IMR-90 (cell line): Measurements from ENCODE around the gene ADGRV1. TPM values are rescaled to one million over a fixed set of nuclear protein-coding genes. Genes with fewer than 3 reads are reported as not detected.

Experiments
- ATAC-seq: fragments of 200-7000 bp; cut with Tn5 transposase; 2 replicates; pipeline ENCODE4 v1.9.1; 2020; ENCODE audit warnings: low read depth, mild to moderate bottlenecking, moderate library complexity
- BruUV-seq: library from RNA; stranded (reverse); fragments of 400-500 nt; replicated peaks from 2 replicates; lab custom pipeline; 2021; lab: Mats Ljungman, UMichigan
- CTCF ChIA-PET: fragments of 300-600 bp; formaldehyde crosslinking; extraction: SDS; loops from one replicate; lab custom pipeline; 2021; ENCODE audit warnings: antibody characterized with exemption; lab: Yijun Ruan, JAX
- POLR2A ChIA-PET: fragments of 300-600 bp; sonication (Branson Sonifier 250); formaldehyde crosslinking; loops from one replicate; lab custom pipeline; 2022; ENCODE audit warnings: antibody characterized with exemption; ENCODE audit not compliant: unreplicated experiment; lab: Charles Lee
- DNase-seq: peaks from one replicate; pipeline ENCODE4 v3.0.0; 2013
- H2AFZ ChIP-seq: replicated peaks from 2 replicates; pipeline ENCODE3; 2013; ENCODE audit warnings: low read length, mild to moderate bottlenecking; ENCODE audit not compliant: poor library complexity
- H2AK5ac ChIP-seq: 2 replicates; pipeline ENCODE4 v1.6.1; 2013; ENCODE audit warnings: low read depth, low read length, inconsistent platforms
- H2AK9ac ChIP-seq: replicated peaks from 2 replicates; pipeline ENCODE3; 2013; ENCODE audit warnings: mild to moderate bottlenecking, low read depth, low read length, moderate library complexity; ENCODE audit not compliant: poor library complexity
- H2BK120ac ChIP-seq: 2 replicates; pipeline ENCODE4 v1.6.1; 2013; ENCODE audit warnings: low read depth, low read length, inconsistent platforms
- H2BK15ac ChIP-seq: 3 replicates; pipeline ENCODE4 v1.6.1; 2013; ENCODE audit warnings: low read depth, low read length, inconsistent platforms
- H2BK20ac ChIP-seq: 2 replicates; pipeline ENCODE4 v1.6.1; 2013; ENCODE audit warnings: low read depth, mild to moderate bottlenecking, inconsistent platforms, low read length, moderate library complexity
- H2BK5ac ChIP-seq: 2 replicates; pipeline ENCODE4 v1.6.1; 2013; ENCODE audit warnings: mild to moderate bottlenecking, low read depth, low read length, inconsistent platforms; ENCODE audit not compliant: poor library complexity, severe bottlenecking
- H3K14ac ChIP-seq: replicated peaks from 2 replicates; pipeline ENCODE4 v1.6.1; 2013; ENCODE audit warnings: low read depth, low read length, inconsistent platforms
- H3K18ac ChIP-seq: 2 replicates; pipeline ENCODE4 v1.6.1; 2013; ENCODE audit warnings: low read depth, low read length, control low read depth
- H3K23ac ChIP-seq: 2 replicates; pipeline ENCODE4 v1.6.1; 2013; ENCODE audit warnings: low read depth, low read length, inconsistent platforms
- H3K27ac ChIP-seq: 2 replicates; pipeline ENCODE4 v1.5.1; 2013; ENCODE audit warnings: mild to moderate bottlenecking, control low read depth, low read length; ENCODE audit not compliant: insufficient read depth
- H3K27me3 ChIP-seq: 2 replicates; pipeline ENCODE4 v1.6.1; 2013; ENCODE audit warnings: low read length; ENCODE audit not compliant: control insufficient read depth, insufficient read depth
- H3K36me3 ChIP-seq: 2 replicates; pipeline ENCODE4 v1.6.1; 2013; ENCODE audit warnings: low read length, mixed read lengths; ENCODE audit not compliant: control insufficient read depth, insufficient read depth
- H3K4ac ChIP-seq: 2 replicates; pipeline ENCODE4 v1.6.1; 2013; ENCODE audit warnings: low read depth, low read length, inconsistent platforms
- H3K4me1 ChIP-seq: 2 replicates; pipeline ENCODE4 v1.6.1; 2013; ENCODE audit warnings: low read length, mixed read lengths; ENCODE audit not compliant: control insufficient read depth, insufficient read depth
- H3K4me2 ChIP-seq: 2 replicates; pipeline ENCODE4 v1.6.1; 2013; ENCODE audit warnings: low read depth, mild to moderate bottlenecking, control low read depth, low read length, moderate library complexity
- H3K4me3 ChIP-seq: 2 replicates; pipeline ENCODE4 v1.5.1; 2013; ENCODE audit warnings: low read depth, mild to moderate bottlenecking, control low read depth, low read length, moderate library complexity; ENCODE audit not compliant: insufficient read depth
- H3K56ac ChIP-seq: 2 replicates; pipeline ENCODE4 v1.6.1; 2013; ENCODE audit warnings: low read length, inconsistent platforms; ENCODE audit not compliant: insufficient read depth; ENCODE audit errors: extremely low read depth
- H3K79me1 ChIP-seq, 2 experiments: 2 replicates each; pipeline ENCODE4 v1.6.1; 2013; ENCODE audit warnings: low read length in 2 of 2, inconsistent platforms in 1 of 2, low read depth in 1 of 2
- H3K9ac ChIP-seq: 2 replicates; pipeline ENCODE4 v1.6.1; 2013; ENCODE audit warnings: low read depth, low read length, control low read depth
- H3K9me1 ChIP-seq: 2 replicates; pipeline ENCODE4 v1.6.1; 2013; ENCODE audit warnings: low read length, inconsistent platforms; ENCODE audit not compliant: insufficient read depth
- H3K9me3 ChIP-seq: 2 replicates; pipeline ENCODE4 v1.6.1; 2013; ENCODE audit warnings: low read length; ENCODE audit not compliant: control insufficient read depth, insufficient read depth
- H4K20me1 ChIP-seq: 2 replicates; pipeline ENCODE4 v1.6.1; 2013; ENCODE audit warnings: low read length, inconsistent platforms; ENCODE audit not compliant: insufficient read depth
- H4K5ac ChIP-seq: 2 replicates; pipeline ENCODE4 v1.6.1; 2013; ENCODE audit warnings: mild to moderate bottlenecking, low read depth, low read length, control low read depth
- H4K8ac ChIP-seq, 2 experiments: 2 replicates each; pipeline ENCODE4 v1.6.1; 2013; ENCODE audit warnings: low read depth in 2 of 2, low read length in 2 of 2, control low read depth in 1 of 2, inconsistent platforms in 1 of 2
- H4K91ac ChIP-seq: 2 replicates; pipeline ENCODE4 v1.6.1; 2013; ENCODE audit warnings: low read depth, low read length, inconsistent platforms; ENCODE audit not compliant: insufficient read depth
- CEBPB ChIP-seq: IDR thresholded peaks from 2 replicates; pipeline ENCODE4 v1.6.1; 2012; ENCODE audit warnings: low read depth, low read length, improper control_type of control experiment
- RFX5 ChIP-seq: IDR thresholded peaks from 2 replicates; pipeline ENCODE4 v1.8.0; 2012; ENCODE audit warnings: low read depth, mild to moderate bottlenecking, low read length, moderate library complexity
- WGBS, 2 experiments: methylation state at CpG; one replicate each; pipeline versions ENCODE4 v1.1.5 to v1.1.7; 2013; ENCODE audit warnings: missing lambda C conversion rate in 2 of 2; ENCODE audit not compliant: insufficient read length in 1 of 2; ENCODE audit errors: extremely low coverage in 2 of 2; 5-methylcytosine and 5-hydroxymethylcytosine counted together
- dilution Hi-C: fragments of 300-500 bp; cut with HindIII; formaldehyde crosslinking; loops from one replicate; pipeline ENCODE4 v1.14.3; 2018; ENCODE audit warnings: low sequenced_read_pairs; ENCODE audit not compliant: unreplicated experiment
- in situ Hi-C: fragments of 300-500 bp; cut with MboI; formaldehyde crosslinking; loops from 3 replicates; pipeline ENCODE4 v1.14.3; 2019; ENCODE audit warnings: low sequenced_read_pairs, inconsistent platforms, mixed read lengths
- intact Hi-C: fragments of 100-400 bp; cut with micrococcal nuclease; formaldehyde crosslinking; loops from 2 replicates; pipeline ENCODE4 v1.10.0; 2022
- polyA plus RNA-seq, 3 experiments: library from polyadenylated mRNA; depleted of rRNA; stranded (reverse); fragments of >200 nt; gene quantifications; 2 replicates each; pipeline ENCODE4 v1.2.3, GENCODE V29; 2012; ENCODE audit warnings: low replicate concordance in 1 of 3
- total RNA-seq: library from RNA; depleted of rRNA; stranded (reverse); fragments of >200 nt; gene quantifications from 2 replicates; pipeline ENCODE4 v1.2.3, GENCODE V29; 2012

Gene ADGRV1
- total and polyA plus RNA-seq, 2 of the 4 experiments (the other 2 are of a cell fraction), result under 0.01 TPM; not detected in 1

GRCh38 chr5:91144491-91145332, 586.1 kb downstream of the ADGRV1 start (continued):
- no peak for TF ChIP-seq CEBPB

- Histone ChIP-seq H2BK15ac (no peak overlapping the region), H3K4ac (no peak overlapping the region), H3K9me1 (no peaks in the 10 kb centered on the region), H3K36me3 (no peaks in the 10 kb centered on the region), H2BK120ac (no peak overlapping the region), H2AFZ (no peak overlapping the region), H3K27ac (no peak overlapping the region), H2BK5ac (no peak overlapping the region), H4K5ac (no peak overlapping the region), H2AK5ac (no peak overlapping the region), H3K9ac (no peak overlapping the region), H3K9me3 (no peaks in the 10 kb centered on the region), H2AK9ac (no peak overlapping the region), H3K79me1 (no peaks in the 10 kb centered on the region), H4K20me1 (no peaks in the 10 kb centered on the region), H3K56ac (no peak overlapping the region), H3K23ac (no peak overlapping the region), H3K14ac (no peak overlapping the region), H2BK20ac (no peak overlapping the region), H4K8ac (no peak overlapping the region), H3K27me3 (no peaks in the 10 kb centered on the region), H3K4me2 (no peak overlapping the region), H4K91ac (no peak overlapping the region), H3K18ac (no peak overlapping the region), H3K4me1 (peaks cover 3% of the 10 kb centered on the region), H3K4me3 (no peak overlapping the region)
- dilution Hi-C loops, result no loop called here
- in situ Hi-C loops, result no loop called here
- no CpG with 5 or more reads among the region's 2 CpGs for WGBS, 2 experiments
- intact Hi-C loops, result no loop called here
- ChIA-PET POLR2A (no interaction called here), CTCF (interaction anchor here (0.7 kb wide), 1 partner anchor 242 kb away, joined by 4 read pairs; no protein-coding TSS in a partner anchor)
- no peak for ATAC-seq
- no peak for TF ChIP-seq RFX5
- no peak for DNase-seq
- BruUV-seq, result no TSS peak
Measured at GRCh38 chr5:91145333-91145620, 586.7 kb downstream of the ADGRV1 start.
